HG03342 (cell line): ENCODE measurements around the gene TUBG2.
"Not testable (repeated sequence)": the region's sequence is repeated elsewhere in the genome, so short reads cannot be mapped to it uniquely, and the experiment has no call there.

ENCODE experiments used
- ATAC-seq: cut with Tn5 transposase; IDR thresholded peaks from one replicate; pipeline ENCODE4 v1.9.1; 2021; ENCODE audit warnings: mild to moderate bottlenecking, moderate library complexity; ENCODE audit not compliant: unreplicated experiment

Gene TUBG2

GRCh38 chr17:42653179-42654124 is 5.6 kb upstream of the TUBG2 start:
- ATAC-seq = no peak

- no peak for ATAC-seq
These were observed 3.6 kb upstream of the TUBG2 start for GRCh38 chr17:42655528-42655927.

DNA sequence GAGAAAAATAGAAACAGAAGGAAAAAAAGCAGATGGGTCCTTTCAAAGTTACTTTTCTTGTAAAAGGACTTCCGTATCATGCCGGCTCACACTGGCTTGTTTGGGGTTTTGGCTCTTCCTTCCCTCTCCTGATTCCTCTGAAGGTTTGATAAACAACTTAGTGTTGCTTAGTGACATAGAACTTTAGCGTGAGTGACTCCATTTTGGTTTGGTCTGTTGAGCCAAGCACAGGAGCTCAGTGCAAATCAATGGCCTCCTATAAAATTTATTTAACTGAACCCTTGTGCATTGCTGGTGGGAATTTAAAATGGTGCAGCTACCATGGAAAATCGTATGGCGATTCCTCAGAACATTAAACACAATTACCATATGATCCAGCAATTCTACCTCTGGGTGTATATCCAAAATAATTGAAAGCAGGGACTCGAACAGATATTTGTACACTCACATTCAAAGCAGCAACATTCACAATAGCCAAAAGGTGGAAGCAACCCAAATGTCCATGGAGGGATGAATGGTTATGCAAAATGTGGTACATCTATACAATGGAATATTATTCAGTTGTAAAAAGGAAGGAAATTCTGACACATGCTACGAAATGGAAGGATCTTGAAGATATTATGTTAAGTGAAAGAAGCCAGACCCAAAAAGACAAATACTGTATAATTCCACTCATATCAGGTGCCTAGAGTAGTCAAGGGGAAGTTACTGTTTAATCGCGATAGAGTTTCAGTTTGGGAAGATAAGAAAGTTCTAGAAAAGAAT is 1.1 kb upstream of the TUBG2 start:
- no peak for ATAC-seq

DNA sequence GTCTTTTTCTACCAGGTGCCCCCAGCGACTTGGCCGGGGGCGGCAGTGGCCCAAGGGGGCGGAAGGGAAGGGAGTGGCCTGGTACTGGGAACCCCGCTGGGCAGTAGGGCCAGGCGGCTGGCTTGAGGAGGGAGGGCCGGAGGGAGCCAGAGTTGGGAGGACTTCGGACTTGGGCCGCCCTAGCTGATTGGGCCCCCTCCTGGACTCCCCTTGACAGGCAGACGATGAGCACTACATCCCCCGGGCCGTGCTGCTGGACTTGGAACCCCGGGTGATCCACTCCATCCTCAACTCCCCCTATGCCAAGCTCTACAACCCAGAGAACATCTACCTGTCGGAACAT is 819 bp downstream of the TUBG2 start:
- not testable (repeated sequence) for ATAC-seq

- ATAC-seq = no peak
These were observed 1.7 kb downstream of the TUBG2 start for GRCh38 chr17:42660692-42661345.

GRCh38 chr17:42665581-42666001 is 6.5 kb downstream of the TUBG2 start:
- no peak for ATAC-seq

DNA sequence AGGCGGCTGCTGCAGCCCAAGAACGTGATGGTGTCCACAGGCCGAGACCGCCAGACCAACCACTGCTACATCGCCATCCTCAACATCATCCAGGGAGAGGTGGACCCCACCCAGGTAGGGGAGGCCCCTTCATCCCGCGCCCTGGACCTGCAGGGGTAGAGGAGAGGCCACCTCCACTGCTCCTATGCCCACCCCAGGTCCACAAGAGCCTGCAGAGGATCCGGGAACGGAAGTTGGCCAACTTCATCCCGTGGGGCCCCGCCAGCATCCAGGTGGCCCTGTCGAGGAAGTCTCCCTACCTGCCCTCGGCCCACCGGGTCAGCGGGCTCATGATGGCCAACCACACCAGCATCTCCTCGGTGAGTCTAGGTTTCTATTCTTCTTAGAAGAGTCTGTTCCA is 7.0 kb downstream of the TUBG2 start:
- ATAC-seq = not testable (repeated sequence)

DNA sequence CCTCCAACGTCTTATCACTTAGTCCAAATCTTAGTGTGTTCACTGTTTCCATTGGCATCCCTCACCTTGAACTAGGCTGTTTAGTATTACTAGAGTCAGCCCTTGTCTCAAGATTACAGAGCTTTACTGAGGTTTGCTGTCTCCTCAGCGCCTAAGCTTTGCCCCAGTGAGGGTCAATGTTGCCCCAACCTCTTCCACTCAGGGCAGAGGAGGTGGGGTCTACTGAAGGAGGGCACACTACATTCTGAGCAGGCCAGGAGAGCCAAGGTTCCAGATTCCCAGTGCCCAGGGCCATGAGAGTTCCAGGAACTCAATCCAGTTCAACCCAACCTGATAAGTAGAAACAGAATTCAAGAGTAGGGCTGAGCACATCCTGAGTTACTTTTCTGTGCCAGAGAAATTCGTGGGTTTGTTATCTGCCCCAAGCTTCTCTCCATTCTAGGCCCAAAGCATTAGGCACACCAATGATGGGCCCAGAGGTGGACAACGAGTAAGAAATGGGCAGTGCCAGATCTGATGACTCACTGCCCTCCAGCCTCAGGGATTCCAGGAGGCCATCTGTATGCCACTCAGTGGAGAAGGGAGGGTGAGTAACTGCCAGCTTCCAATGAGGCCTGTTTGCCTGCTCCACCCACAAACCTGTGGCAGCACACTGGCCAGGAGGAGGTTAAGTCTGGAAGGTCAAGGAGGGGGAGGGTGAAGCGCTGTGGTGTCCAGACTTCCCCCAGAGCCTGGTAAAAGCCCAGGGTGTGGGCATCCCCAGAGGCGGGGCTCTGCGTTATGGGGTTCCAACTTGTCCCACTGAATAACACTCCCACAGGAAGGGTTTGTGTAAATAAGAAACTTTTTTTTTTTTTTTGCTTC is 8.2 kb downstream of the TUBG2 start:
- ATAC-seq = no peak

DNA sequence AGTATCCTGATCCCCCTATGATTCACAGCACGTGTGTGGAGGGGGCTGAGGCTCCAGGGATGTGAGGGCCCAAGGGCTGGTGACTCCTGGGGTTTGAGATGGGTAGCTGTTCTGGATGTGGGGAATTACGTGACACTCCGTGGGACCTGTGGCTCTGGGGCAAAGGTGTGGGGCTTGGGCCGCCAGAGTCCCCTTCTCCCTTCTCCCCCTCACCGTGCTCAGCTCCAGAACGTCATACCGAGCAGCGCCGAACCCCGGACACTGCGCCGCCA is 10.6 kb downstream of the TUBG2 start:
- no peak for ATAC-seq

GRCh38 chr17:42669977-42670788 is 11.1 kb downstream of the TUBG2 start:
- ATAC-seq = no peak

GRCh38 chr17:42670789-42671657 is 11.9 kb downstream of the TUBG2 start:
- ATAC-seq = no peak

GRCh38 chr17:42672038-42672437 is 13.0 kb downstream of the TUBG2 start:
- no peak for ATAC-seq

DNA sequence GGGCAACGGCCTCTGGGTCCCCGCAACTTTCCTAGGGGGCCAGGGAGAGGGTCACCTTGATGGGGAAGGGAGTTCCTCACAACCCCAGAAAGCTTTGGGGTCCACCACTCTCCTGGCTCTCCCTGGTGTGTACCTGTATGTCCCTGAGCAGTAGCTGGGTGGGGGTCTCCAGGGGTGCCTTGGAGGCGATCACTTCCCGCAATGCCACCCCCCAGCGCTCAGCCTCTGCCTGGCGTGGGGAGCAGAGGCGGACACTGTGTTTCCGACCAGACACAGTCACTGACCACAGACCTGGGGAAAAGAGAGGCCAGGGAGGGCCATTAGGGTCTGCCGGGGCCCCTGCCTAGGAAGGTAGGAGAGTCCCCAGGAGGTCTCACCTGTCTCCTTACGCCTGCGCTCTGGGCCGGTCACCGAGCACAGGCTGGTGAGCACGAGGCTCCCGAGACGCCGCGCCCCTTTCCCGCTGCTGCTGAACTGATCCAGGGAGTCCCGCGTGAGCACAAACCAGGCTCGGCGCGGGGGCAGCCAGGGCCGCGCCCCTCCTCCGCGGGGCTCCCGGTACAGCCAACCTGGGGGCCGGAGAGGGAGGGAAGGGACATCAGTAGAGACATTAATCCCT is 14.3 kb downstream of the TUBG2 start:
- ATAC-seq = no peak

- no peak for ATAC-seq
These were observed 15.0 kb downstream of the TUBG2 start for GRCh38 chr17:42673885-42674754.

DNA sequence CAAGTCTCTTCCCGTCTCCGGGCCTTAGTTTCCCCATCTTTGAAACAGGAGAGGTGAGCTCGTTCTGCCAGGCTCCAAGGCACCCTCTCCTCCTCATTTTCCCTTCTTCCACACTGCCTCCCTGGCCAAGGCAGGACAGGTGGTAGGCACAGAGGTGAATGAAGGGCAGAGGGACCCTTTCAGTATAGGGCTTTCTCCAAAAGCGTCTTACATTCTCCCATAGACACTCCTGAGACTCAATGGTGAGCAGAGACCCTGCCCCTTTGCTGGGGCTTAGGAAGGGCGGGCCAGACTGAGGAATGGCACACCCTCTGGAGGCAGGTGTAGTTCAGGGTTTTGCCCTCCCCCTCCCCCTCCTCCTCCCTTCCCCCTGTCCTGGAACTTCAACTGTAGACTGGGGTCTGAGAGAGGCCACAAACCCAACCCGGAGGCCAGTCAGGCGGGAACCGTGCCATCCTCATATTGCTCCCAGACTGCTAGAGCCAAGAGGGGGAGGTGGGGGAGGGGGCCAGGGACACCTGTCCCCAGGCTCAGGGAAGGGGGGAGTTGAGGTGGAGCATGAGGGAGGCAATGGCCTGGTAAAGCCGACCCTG is 15.8 kb downstream of the TUBG2 start:
- no peak for ATAC-seq

GRCh38 chr17:42675348-42675964 is 16.4 kb downstream of the TUBG2 start:
- no peak for ATAC-seq

GRCh38 chr17:42675965-42676423 is 16.9 kb downstream of the TUBG2 start:
- ATAC-seq = no peak
